ENCODE measurements around the gene LARGE1. TPM values are rescaled to one million over a fixed set of nuclear protein-coding genes. Genes with fewer than 3 reads are reported as not detected.

LARGE1 gene
- polyA plus RNA-seq, 1 experiment, result 8.5 TPM

DNA sequence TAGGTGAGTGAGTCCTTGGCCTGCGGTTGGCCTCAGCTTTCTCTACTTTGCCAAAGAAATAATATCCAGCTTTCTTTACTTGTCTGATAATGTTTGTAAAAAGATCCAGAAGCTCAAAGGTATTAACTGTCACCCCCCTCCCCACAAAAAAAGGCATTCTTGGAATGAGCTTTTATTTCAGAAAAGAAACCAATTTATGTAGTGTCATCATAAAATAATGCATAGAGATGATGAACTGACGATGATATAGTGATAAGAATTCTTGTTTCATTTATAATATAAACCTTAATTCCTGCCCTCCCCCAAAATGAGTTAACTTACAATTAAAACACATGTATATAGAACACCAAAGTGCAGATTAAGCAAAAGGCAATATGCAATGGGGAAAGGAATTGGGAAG is 191.4 kb downstream of the LARGE1 start:
- Histone ChIP-seq H3K4me3 (ENCODE audit: low read depth, low read length) (no peak overlapping the region), H3K27me3 (ENCODE audit: control insufficient read depth, insufficient read depth, low read length) (no peaks in the 10 kb centered on the region), H3K36me3 (ENCODE audit: control insufficient read depth, insufficient read depth, low read length) (no peaks in the 10 kb centered on the region)
- DNase-seq (ENCODE audit: low read depth), result no peak
- ChIA-PET POLR2A (no interaction called here), CTCF (interaction anchor here (0.6 kb wide), 1 partner anchor 19 kb away, joined by 3 read pairs; no protein-coding TSS in a partner anchor)
- TF ChIP-seq, protein P1, sequence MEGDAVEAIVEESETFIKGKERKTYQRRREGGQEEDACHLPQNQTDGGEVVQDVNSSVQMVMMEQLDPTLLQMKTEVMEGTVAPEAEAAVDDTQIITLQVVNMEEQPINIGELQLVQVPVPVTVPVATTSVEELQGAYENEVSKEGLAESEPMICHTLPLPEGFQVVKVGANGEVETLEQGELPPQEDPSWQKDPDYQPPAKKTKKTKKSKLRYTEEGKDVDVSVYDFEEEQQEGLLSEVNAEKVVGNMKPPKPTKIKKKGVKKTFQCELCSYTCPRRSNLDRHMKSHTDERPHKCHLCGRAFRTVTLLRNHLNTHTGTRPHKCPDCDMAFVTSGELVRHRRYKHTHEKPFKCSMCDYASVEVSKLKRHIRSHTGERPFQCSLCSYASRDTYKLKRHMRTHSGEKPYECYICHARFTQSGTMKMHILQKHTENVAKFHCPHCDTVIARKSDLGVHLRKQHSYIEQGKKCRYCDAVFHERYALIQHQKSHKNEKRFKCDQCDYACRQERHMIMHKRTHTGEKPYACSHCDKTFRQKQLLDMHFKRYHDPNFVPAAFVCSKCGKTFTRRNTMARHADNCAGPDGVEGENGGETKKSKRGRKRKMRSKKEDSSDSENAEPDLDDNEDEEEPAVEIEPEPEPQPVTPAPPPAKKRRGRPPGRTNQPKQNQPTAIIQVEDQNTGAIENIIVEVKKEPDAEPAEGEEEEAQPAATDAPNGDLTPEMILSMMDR (IDR thresholded peaks at IDR 0.05; ENCODE audit: insufficient read depth, low read depth, low read length), result no peak

DNA sequence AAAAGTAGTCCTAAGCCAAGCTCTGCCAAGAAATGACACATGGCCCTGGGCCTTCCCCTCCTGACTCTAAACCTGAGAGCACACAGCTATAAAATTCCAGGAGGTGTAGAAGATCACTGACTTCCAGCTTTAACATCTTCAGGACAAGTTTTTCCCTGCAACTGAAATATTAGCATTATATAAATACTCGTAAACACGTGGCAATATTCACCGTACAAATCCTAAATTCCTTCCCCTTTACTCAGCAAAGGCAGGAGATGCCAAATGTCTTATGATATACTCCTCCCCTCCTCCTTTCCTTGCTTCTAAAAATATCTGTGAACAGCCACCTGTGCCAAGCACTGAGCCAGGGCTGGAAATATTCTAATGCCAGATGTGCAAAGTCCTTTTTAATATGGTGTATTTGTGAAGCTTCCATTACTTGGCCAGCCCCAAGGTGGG is 194.0 kb downstream of the LARGE1 start:
- H3K27me3 ChIP-seq (ENCODE audit: control insufficient read depth, insufficient read depth, low read length), result no peaks in the 10 kb centered on the region
- DNase-seq (ENCODE audit: low read depth), result peak; percentile 66
- H3K4me3 ChIP-seq (ENCODE audit: low read depth, low read length), result no peak overlapping the region
- H3K36me3 ChIP-seq (ENCODE audit: control insufficient read depth, insufficient read depth, low read length), result no peaks in the 10 kb centered on the region
- CTCF ChIA-PET, result interaction anchor here (1.4 kb wide), 1 partner anchor 207 kb away, joined by 4 read pairs; no protein-coding TSS in a partner anchor
- TF ChIP-seq, protein P1 (IDR thresholded peaks at IDR 0.05; ENCODE audit: insufficient read depth, low read depth, low read length), result no peak
- POLR2A ChIA-PET, result interaction anchor here (0.5 kb wide), 1 partner anchor 17 kb away, joined by 6 read pairs; no protein-coding TSS in a partner anchor

DNA sequence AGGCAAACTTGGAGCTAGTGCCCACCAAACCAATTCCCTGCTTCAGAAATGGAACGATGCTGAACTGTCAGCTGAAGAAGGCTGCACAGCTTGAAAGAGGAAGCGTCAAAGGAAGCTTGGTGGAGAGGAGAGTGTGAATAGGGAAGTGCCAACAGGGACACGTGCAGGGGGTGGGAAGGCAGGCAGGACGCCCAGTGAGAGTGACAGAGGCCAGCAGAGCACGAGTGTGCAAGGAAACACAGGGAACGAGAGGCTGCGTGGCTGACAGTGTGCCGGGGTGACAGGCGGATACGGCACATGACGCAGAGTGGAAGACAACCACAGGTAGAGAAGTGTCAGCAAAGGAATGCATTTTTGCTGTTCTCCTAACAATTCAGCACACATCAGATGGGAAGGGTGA is 196.4 kb downstream of the LARGE1 start:
- DNase-seq (ENCODE audit: low read depth), result no peak
- Histone ChIP-seq H3K36me3 (ENCODE audit: control insufficient read depth, insufficient read depth, low read length) (no peaks in the 10 kb centered on the region), H3K4me3 (ENCODE audit: low read depth, low read length) (no peak overlapping the region), H3K27me3 (ENCODE audit: control insufficient read depth, insufficient read depth, low read length) (no peaks in the 10 kb centered on the region)
- POLR2A ChIA-PET, result no interaction called here
- CTCF ChIA-PET, result no interaction called here
- TF ChIP-seq, protein P1 (IDR thresholded peaks at IDR 0.05; ENCODE audit: insufficient read depth, low read depth, low read length), result no peak

- CTCF ChIA-PET, result no interaction called here
- Histone ChIP-seq H3K27me3 (ENCODE audit: control insufficient read depth, insufficient read depth, low read length) (no peaks in the 10 kb centered on the region), H3K4me3 (ENCODE audit: low read depth, low read length) (no peak overlapping the region), H3K36me3 (ENCODE audit: control insufficient read depth, insufficient read depth, low read length) (no peaks in the 10 kb centered on the region)
- POLR2A ChIA-PET, result no interaction called here
- TF ChIP-seq, protein P1 (IDR thresholded peaks at IDR 0.05; ENCODE audit: insufficient read depth, low read depth, low read length), result no peak
- DNase-seq (ENCODE audit: low read depth), result no peak
These were observed 197.5 kb downstream of the LARGE1 start for GRCh38 chr22:33722816-33723215.

DNA sequence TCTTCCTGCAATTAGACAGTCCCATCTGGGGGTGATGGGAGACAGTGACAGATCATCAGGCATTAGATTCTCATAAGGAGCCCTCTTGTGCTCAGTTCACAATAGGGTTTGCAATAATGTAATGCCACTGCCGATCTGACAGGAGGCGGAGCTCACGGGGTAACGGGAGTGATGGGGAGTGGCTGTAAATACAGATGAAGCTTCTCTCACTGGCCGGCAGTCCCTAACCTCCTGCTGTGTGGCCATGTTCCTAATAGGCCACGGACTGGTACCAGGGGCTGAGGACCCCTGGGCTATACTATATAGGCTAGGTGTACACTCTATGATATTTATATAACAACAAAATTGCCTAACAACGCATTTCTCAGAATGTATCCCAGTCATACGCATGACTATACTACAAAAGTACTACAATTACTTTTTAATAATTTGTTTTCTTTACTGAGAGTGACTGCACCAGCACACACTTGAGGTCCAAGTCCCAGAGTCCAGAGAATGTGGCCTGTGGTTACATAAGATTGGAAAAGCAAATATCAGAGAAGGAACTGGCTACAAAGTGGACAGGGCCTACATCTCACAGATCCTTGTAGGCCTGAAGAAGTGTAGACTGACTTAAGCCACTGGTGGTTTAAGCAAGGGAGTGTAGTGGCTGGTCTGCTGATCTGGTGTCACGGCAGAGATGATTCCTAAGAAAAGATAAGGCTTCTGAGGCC is 200.0 kb downstream of the LARGE1 start:
- DNase-seq (ENCODE audit: low read depth), result no peak
- Histone ChIP-seq H3K4me3 (ENCODE audit: low read depth, low read length) (no peak overlapping the region), H3K36me3 (ENCODE audit: control insufficient read depth, insufficient read depth, low read length) (no peaks in the 10 kb centered on the region), H3K27me3 (ENCODE audit: control insufficient read depth, insufficient read depth, low read length) (no peaks in the 10 kb centered on the region)
- POLR2A ChIA-PET, result no interaction called here
- TF ChIP-seq, protein P1 (IDR thresholded peaks at IDR 0.05; ENCODE audit: insufficient read depth, low read depth, low read length), result no peak
- CTCF ChIA-PET, result no interaction called here

Measured in BJ (cell line).